ENCODE data around the gene CFAP58.

CFAP58 gene

DNA sequence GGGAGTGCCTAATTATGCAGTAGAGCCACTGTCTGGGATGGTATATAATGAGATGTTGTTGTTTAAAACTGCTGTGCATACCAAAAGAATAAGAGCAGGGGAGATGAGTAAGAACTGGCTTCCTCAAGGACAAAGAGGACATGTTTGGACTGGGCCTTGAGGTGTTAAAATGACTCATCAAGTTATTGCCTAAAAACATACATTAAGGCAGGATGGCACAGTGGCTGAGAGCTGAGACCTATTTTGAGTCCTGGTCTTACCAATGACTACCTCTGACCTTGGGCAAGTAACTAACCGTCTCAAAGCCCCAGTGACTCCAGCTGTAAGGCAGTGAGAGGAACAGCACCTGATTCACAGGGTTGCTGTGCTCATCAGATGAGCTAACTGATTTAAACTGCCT, 71.1 kb downstream of the CFAP58 start:
- H3K4me3 ChIP-seq (ENCODE audit: low read depth, low read length): no peak overlapping the region
- no peak for DNase-seq (ENCODE audit: low read depth, low spot score)
- ChIA-PET CTCF (interaction anchor here (1.3 kb wide), 1 partner anchor 18 kb away, joined by 3 read pairs; no protein-coding TSS in a partner anchor), POLR2A (no interaction called here)
- TF ChIP-seq CTCF (IDR thresholded peaks at IDR 0.05; ENCODE audit: insufficient read depth, low read length, missing control alignments): no peak

DNA sequence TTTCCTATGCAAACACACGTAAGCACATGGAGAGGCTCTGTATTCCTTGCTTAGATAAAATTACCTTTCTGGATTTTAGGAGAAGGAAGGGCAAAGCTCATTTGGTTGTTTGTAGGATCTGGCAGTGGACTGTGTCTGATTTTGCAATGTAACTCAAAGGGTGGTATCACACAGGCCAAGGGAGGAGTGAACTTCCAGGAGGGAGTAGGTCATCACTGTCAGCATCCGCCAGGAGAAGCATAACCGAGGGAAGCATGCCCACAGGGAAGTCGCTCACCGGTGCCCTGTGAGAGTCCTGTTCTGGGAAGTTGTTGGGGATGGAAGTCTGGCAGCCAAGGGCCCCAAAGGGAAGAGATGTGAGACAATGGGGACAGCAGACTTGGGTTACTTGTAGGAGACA, 74.4 kb downstream of the CFAP58 start:
- TF ChIP-seq CTCF (IDR thresholded peaks at IDR 0.05; ENCODE audit: insufficient read depth, low read length, missing control alignments): no peak
- ChIA-PET POLR2A (no interaction called here), CTCF (no interaction called here)
- no peak overlapping the region for H3K4me3 ChIP-seq (ENCODE audit: low read depth, low read length)
- no peak for DNase-seq (ENCODE audit: low read depth, low spot score)

- no peak overlapping the region for H3K4me3 ChIP-seq (ENCODE audit: low read depth, low read length)
- no peak for DNase-seq (ENCODE audit: low read depth, low spot score)
- ChIA-PET POLR2A (no interaction called here), CTCF (no interaction called here)
- no peak for TF ChIP-seq CTCF (IDR thresholded peaks at IDR 0.05; ENCODE audit: insufficient read depth, low read length, missing control alignments)
Measured at GRCh38 chr10:104429846-104430245, 76.2 kb downstream of the CFAP58 start.

GRCh38 chr10:104430360-104430759, 76.7 kb downstream of the CFAP58 start:
- ChIA-PET POLR2A (no interaction called here), CTCF (no interaction called here)
- no peak for DNase-seq (ENCODE audit: low read depth, low spot score)
- no peak overlapping the region for H3K4me3 ChIP-seq (ENCODE audit: low read depth, low read length)
- no peak for TF ChIP-seq CTCF (IDR thresholded peaks at IDR 0.05; ENCODE audit: insufficient read depth, low read length, missing control alignments)

GRCh38 chr10:104433669-104434068, 80.0 kb downstream of the CFAP58 start:
- DNase-seq (ENCODE audit: low read depth, low spot score): no peak
- CTCF ChIA-PET: no interaction called here
- POLR2A ChIA-PET: no interaction called here
- no peak for TF ChIP-seq CTCF (IDR thresholded peaks at IDR 0.05; ENCODE audit: insufficient read depth, low read length, missing control alignments)
- H3K4me3 ChIP-seq (ENCODE audit: low read depth, low read length): no peak overlapping the region

- POLR2A ChIA-PET: no interaction called here
- TF ChIP-seq CTCF (IDR thresholded peaks at IDR 0.05; ENCODE audit: insufficient read depth, low read length, missing control alignments): no peak
- no peak for DNase-seq (ENCODE audit: low read depth, low spot score)
- CTCF ChIA-PET: no interaction called here
- H3K4me3 ChIP-seq (ENCODE audit: low read depth, low read length): no peak overlapping the region
Measured at GRCh38 chr10:104434601-104435000, 81.0 kb downstream of the CFAP58 start.
